ENCODE measurements around the gene DUSP19. TPM values are rescaled to one million over a fixed set of nuclear protein-coding genes. Genes with fewer than 3 reads are reported as not detected.

The DUSP19 gene
- total and polyA plus RNA-seq, 2 of the 8 experiments (the other 6 are each of a cell fraction or from before 2014, with no cell fraction given): 0.73 to 2.3 TPM

DNA sequence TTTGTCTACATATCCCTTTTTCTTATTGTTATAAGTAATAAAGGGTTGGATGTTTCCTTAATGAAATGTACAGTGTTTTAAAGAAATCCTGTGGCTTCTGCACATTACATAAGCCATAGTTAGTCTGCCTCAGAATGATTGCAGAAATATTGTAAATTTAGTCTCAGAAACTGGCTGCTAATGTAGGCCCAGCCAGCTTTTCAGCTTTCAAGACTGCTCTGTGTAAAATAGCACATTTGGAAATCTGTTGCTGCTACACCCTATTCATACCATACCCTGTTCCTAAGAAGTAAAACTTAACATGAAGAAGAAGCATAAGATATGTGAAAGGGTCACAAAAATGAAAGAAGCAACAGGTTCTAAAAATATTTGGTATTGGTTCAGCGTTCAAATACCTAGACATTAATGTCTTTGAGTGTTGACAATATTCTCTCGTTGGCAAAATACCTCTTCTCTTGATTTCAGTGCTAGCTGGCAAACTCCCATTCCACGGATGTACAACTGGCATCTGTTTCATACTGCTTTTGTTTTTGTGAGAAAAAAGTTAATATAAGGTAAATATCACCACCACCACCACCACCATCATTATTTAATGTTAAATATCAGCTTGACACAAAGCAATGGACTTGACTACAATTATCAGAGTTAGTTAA lies 21.1 kb upstream of the DUSP19 start:
- Histone ChIP-seq H3K27me3 (replicated peaks in 1 of 4; ENCODE audit: control insufficient read depth in 3 of 4, extremely low read depth in 1 of 4, insufficient read depth in 3 of 4, low read length in 3 of 4) (no peaks in the 10 kb centered on the region), H3K4me3 (ENCODE audit: extremely low read depth in 1 of 4, insufficient read depth in 2 of 4, low read depth in 3 of 4, low read length in 4 of 4) (no peak overlapping the region), H3K27ac (ENCODE audit: low read depth, low read length) (no peak overlapping the region), H2BK5ac (ENCODE audit: low read depth, low read length) (no peak overlapping the region), H3K79me2 (ENCODE audit: control insufficient read depth in 1 of 2, insufficient read depth in 2 of 2, low read length in 2 of 2) (no peaks in the 10 kb centered on the region), H2AFZ (ENCODE audit: low read length) (no peak overlapping the region), H2BK15ac (ENCODE audit: low read length) (no peak overlapping the region), H2BK20ac (ENCODE audit: low read length) (no peak overlapping the region), H3K4me1 (replicated peaks in 1 of 4; ENCODE audit: control insufficient read depth in 3 of 4, insufficient read depth in 4 of 4, low read length in 3 of 4) (no peaks in the 10 kb centered on the region), H2BK12ac (ENCODE audit: low read depth, low read length) (no peak overlapping the region), H3K18ac (ENCODE audit: extremely low read depth, low read length) (no peak overlapping the region), H3K4ac (replicated peaks; ENCODE audit: insufficient read length, low read depth, low read length) (no peak overlapping the region), H3K14ac (ENCODE audit: insufficient read length) (no peak overlapping the region), H3K23me2 (ENCODE audit: low read depth, low read length) (no peaks in the 10 kb centered on the region), H3K4me2 (ENCODE audit: insufficient read depth in 1 of 2, low read depth in 2 of 2, low read length in 2 of 2) (no peak overlapping the region), H3K9ac (replicated peaks in 1 of 4; ENCODE audit: extremely low read depth in 1 of 4, low read depth in 3 of 4, low read length in 3 of 4) (no peak overlapping the region), H3K56ac (replicated peaks; ENCODE audit: insufficient read length, low read depth, low read length) (no peak overlapping the region), H2BK120ac (replicated peaks; ENCODE audit: low read depth, low read length) (no peak overlapping the region), H4K20me1 (replicated peaks in 1 of 2; ENCODE audit: control insufficient read depth in 1 of 2, insufficient read depth in 2 of 2, low read length in 2 of 2) (no peaks in the 10 kb centered on the region), H2AK5ac (ENCODE audit: low read depth, low read length) (no peak overlapping the region), H3K79me1 (ENCODE audit: low read depth, low read length) (no peaks in the 10 kb centered on the region), H3K36me3 (ENCODE audit: control insufficient read depth in 2 of 4, insufficient read depth in 4 of 4, low read length in 3 of 4) (peaks cover 0 to 2% (median 0%) of the 10 kb centered on the region in 4 experiments; a peak in 1 of 8 replicates), H3K9me3 (ENCODE audit: insufficient read depth in 2 of 2, low read depth in 1 of 2, low read length in 1 of 2) (no peaks in the 10 kb centered on the region; a peak in 1 of 4 replicates), H3K23ac (ENCODE audit: insufficient read length) (no peak overlapping the region), H4K91ac (replicated peaks; ENCODE audit: insufficient read length, low read length) (no peak overlapping the region), H4K8ac (ENCODE audit: extremely low read depth, insufficient read depth, low read length) (no peak overlapping the region), H4K5ac (ENCODE audit: insufficient read length, low read depth, low read length) (no peak overlapping the region)
- DNase-seq (ENCODE audit: low read depth in 1 of 2, low spot score in 2 of 2): no peak
- CTCF ChIA-PET (ENCODE audit: partially characterized antibody): interaction anchor here (0.7 to 4.5 kb wide), 2 partner anchors 13 to 22 kb away, joined by 3 to 38 read pairs; no protein-coding TSS in a partner anchor
- POLR2A ChIA-PET (ENCODE audit: partially characterized antibody): no interaction called here
- FAIRE-seq: no peak
- TF ChIP-seq RNF2 (IDR thresholded peaks at IDR 0.05; ENCODE audit: borderline replicate concordance, low read depth, low read length, missing control alignments, poor library complexity, severe bottlenecking) (no peak), RAD21 (IDR thresholded peaks at IDR 0.05 in 1 of 2, conservative IDR thresholded peaks at IDR 0.05 in 1 of 2; ENCODE audit: low read depth in 2 of 2, low read length in 2 of 2) (no peak), SIN3A (conservative IDR thresholded peaks at IDR 0.05 in 1 of 2, IDR thresholded peaks at IDR 0.05 in 1 of 2; ENCODE audit: low read depth in 1 of 2, low read length in 2 of 2) (no peak), TAF7 (optimal IDR thresholded peaks at IDR 0.05; ENCODE audit: borderline replicate concordance, low read depth, low read length) (no peak), KDM5A (IDR thresholded peaks at IDR 0.05; ENCODE audit: low read length) (no peak), MAX (IDR thresholded peaks at IDR 0.05) (no peak)
- WGBS, 2 experiments (ENCODE audit: extremely low coverage in 1 of 2, insufficient coverage in 1 of 2, insufficient read length in 1 of 2, insufficient replicate concordance in 2 of 2, low coverage in 1 of 2, low lambda C conversion rate in 2 of 2, missing lambda C conversion rate in 1 of 2): 97% methylated on average over 3 of the region's 3 CpGs; no CpG with 5 or more reads in 1 of the 2 experiments
